ENCODE data around the gene NRSN1.

DNA sequence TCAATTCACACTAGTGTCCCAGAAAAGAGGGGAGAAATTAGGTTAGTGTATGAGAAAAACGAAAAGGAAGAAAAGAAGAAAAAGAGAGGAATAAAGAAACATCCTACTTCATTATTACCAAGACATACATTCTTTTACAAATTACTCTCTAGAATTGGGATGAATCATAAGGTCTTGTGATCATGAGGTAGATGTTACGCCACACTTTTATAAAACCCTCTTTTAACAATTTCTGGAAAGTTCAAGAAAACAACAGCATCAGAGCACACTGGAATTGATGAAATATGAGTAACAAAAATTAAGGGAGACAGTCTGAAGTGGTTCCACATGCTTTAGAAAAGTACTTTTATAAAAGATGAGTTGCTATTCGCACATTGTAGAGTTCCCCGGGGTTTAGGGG is 32.6 kb upstream of the NRSN1 start:
- TF ChIP-seq POLR2AphosphoS5 (IDR thresholded peaks at IDR 0.05) = no peak
- TF ChIP-seq, protein P1, sequence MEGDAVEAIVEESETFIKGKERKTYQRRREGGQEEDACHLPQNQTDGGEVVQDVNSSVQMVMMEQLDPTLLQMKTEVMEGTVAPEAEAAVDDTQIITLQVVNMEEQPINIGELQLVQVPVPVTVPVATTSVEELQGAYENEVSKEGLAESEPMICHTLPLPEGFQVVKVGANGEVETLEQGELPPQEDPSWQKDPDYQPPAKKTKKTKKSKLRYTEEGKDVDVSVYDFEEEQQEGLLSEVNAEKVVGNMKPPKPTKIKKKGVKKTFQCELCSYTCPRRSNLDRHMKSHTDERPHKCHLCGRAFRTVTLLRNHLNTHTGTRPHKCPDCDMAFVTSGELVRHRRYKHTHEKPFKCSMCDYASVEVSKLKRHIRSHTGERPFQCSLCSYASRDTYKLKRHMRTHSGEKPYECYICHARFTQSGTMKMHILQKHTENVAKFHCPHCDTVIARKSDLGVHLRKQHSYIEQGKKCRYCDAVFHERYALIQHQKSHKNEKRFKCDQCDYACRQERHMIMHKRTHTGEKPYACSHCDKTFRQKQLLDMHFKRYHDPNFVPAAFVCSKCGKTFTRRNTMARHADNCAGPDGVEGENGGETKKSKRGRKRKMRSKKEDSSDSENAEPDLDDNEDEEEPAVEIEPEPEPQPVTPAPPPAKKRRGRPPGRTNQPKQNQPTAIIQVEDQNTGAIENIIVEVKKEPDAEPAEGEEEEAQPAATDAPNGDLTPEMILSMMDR (IDR thresholded peaks at IDR 0.05) = no peak
- TF ChIP-seq EP300 (IDR thresholded peaks at IDR 0.05) = no peak

Data from stomach (tissue), 4 donors.